ENCODE measurements around the gene CCN5.

Gene CCN5

DNA sequence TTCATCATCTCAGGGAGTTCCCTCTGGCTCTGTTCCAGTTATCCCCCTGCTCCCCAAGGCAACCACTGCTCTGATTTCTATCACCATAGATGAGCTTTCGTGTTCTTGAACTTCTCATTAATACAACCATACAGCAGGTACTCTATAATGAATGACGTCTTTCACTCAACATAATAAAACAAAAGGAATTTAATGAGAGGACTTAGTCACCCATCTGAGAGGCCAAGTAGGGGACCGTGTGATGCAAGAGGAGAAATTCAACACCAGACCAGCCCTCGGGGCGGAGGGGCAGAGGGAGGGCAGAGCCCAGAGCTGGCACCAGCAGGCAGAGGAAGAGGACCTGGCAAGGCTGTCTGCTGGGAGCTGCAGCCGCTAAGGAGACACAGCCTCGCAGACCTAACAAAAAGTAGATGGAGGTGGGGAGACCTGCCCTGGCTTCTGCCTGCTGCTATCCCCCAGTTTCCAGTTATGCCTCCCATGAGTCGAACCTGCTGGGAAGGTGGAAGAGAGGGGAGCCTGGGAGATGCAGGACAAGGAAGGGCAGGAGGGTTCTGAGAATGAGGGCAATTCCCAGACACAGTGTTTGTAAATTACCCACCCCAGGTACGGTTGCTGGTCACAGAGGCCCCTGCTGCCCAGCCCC, 13.8 kb downstream of the CCN5 start (continued):
- TF ChIP-seq HOXA7 (CRISPR knock-in tag; IDR thresholded peaks at IDR 0.05; ENCODE audit: borderline replicate concordance) = no peak
- peak; percentile 23; the same call in 1 of the 2 replicates for TF ChIP-seq GLI2 (tag by site-specific recombination; IDR thresholded peaks at IDR 0.05; ENCODE audit: borderline replicate concordance, low read depth)
- no peak for TF ChIP-seq ZNF571 (tag by site-specific recombination; IDR thresholded peaks at IDR 0.05)
- no peak for TF ChIP-seq ZNF747 (tag by site-specific recombination; IDR thresholded peaks at IDR 0.05)
- TF ChIP-seq ZNF76 (tag by site-specific recombination; IDR thresholded peaks at IDR 0.05; ENCODE audit: borderline replicate concordance, low read depth) = peak; percentile 36; the same call in 1 of the 2 replicates
- TF ChIP-seq, protein P1, sequence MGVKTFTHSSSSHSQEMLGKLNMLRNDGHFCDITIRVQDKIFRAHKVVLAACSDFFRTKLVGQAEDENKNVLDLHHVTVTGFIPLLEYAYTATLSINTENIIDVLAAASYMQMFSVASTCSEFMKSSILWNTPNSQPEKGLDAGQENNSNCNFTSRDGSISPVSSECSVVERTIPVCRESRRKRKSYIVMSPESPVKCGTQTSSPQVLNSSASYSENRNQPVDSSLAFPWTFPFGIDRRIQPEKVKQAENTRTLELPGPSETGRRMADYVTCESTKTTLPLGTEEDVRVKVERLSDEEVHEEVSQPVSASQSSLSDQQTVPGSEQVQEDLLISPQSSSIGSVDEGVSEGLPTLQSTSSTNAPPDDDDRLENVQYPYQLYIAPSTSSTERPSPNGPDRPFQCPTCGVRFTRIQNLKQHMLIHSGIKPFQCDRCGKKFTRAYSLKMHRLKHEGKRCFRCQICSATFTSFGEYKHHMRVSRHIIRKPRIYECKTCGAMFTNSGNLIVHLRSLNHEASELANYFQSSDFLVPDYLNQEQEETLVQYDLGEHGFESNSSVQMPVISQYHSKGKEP (tag by site-specific recombination; IDR thresholded peaks at IDR 0.05) = 0 out of 2 replicates have a peak, but pooled peaks have one; percentile 28
- no peak for TF ChIP-seq ZNF221 (tag by site-specific recombination; IDR thresholded peaks at IDR 0.05; ENCODE audit: borderline replicate concordance)
- peak; percentile 50; the same call in 1 of the 2 replicates for TF ChIP-seq GFI1B (tag by site-specific recombination; IDR thresholded peaks at IDR 0.05)
- TF ChIP-seq ZNF350 (tag by site-specific recombination; IDR thresholded peaks at IDR 0.05) = no peak
- TF ChIP-seq ZNF624 (tag by site-specific recombination; IDR thresholded peaks at IDR 0.05) = no peak
- 0 out of 2 replicates have a peak, but pooled peaks have one; percentile 39 for TF ChIP-seq ZFP37 (tag by site-specific recombination; IDR thresholded peaks at IDR 0.05)
- TF ChIP-seq, protein P2, sequence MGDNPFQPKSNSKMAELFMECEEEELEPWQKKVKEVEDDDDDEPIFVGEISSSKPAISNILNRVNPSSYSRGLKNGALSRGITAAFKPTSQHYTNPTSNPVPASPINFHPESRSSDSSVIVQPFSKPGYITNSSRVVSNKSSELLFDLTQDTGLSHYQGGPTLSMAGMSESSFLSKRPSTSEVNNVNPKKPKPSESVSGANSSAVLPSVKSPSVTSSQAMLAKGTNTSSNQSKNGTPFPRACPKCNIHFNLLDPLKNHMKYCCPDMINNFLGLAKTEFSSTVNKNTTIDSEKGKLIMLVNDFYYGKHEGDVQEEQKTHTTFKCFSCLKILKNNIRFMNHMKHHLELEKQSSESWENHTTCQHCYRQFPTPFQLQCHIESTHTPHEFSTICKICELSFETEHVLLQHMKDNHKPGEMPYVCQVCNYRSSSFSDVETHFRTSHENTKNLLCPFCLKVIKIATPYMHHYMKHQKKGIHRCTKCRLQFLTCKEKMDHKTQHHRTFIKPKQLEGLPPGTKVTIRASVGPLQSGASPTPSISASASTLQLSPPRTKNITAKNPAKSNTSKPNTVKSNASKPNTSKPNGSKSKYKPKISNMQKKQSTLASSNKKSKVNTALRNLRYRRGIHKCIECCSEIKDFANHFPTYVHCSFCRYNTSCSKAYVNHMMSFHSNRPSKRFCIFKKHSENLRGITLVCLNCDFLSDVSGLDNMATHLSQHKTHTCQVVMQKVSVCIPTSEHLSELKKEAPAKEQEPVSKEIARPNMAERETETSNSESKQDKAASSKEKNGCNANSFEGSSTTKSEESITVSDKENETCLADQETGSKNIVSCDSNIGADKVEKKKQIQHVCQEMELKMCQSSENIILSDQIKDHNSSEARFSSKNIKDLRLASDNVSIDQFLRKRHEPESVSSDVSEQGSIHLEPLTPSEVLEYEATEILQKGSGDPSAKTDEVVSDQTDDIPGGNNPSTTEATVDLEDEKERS (tag by site-specific recombination; IDR thresholded peaks at IDR 0.05) = no peak
- no peak for TF ChIP-seq ZNF211 (tag by site-specific recombination; IDR thresholded peaks at IDR 0.05; ENCODE audit: low read depth)
- TF ChIP-seq, protein P3, sequence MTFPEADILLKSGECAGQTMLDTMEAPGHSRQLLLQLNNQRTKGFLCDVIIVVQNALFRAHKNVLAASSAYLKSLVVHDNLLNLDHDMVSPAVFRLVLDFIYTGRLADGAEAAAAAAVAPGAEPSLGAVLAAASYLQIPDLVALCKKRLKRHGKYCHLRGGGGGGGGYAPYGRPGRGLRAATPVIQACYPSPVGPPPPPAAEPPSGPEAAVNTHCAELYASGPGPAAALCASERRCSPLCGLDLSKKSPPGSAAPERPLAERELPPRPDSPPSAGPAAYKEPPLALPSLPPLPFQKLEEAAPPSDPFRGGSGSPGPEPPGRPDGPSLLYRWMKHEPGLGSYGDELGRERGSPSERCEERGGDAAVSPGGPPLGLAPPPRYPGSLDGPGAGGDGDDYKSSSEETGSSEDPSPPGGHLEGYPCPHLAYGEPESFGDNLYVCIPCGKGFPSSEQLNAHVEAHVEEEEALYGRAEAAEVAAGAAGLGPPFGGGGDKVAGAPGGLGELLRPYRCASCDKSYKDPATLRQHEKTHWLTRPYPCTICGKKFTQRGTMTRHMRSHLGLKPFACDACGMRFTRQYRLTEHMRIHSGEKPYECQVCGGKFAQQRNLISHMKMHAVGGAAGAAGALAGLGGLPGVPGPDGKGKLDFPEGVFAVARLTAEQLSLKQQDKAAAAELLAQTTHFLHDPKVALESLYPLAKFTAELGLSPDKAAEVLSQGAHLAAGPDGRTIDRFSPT (tag by site-specific recombination; IDR thresholded peaks at IDR 0.05) = peak; percentile 100
- no peak for TF ChIP-seq ZBTB20 (tag by site-specific recombination; IDR thresholded peaks at IDR 0.05)
- peak; percentile 98 for TF ChIP-seq ZBTB17 (tag by site-specific recombination; IDR thresholded peaks at IDR 0.05)
- TF ChIP-seq, protein P4, sequence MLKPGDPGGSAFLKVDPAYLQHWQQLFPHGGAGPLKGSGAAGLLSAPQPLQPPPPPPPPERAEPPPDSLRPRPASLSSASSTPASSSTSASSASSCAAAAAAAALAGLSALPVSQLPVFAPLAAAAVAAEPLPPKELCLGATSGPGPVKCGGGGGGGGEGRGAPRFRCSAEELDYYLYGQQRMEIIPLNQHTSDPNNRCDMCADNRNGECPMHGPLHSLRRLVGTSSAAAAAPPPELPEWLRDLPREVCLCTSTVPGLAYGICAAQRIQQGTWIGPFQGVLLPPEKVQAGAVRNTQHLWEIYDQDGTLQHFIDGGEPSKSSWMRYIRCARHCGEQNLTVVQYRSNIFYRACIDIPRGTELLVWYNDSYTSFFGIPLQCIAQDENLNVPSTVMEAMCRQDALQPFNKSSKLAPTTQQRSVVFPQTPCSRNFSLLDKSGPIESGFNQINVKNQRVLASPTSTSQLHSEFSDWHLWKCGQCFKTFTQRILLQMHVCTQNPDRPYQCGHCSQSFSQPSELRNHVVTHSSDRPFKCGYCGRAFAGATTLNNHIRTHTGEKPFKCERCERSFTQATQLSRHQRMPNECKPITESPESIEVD (tag by site-specific recombination; IDR thresholded peaks at IDR 0.05) = peak; percentile 88
- TF ChIP-seq KLF7 (tag by site-specific recombination; IDR thresholded peaks at IDR 0.05; ENCODE audit: borderline replicate concordance) = 0 out of 2 replicates have a peak, but pooled peaks have one; percentile 46
- no peak for TF ChIP-seq ZNF473 (tag by site-specific recombination; IDR thresholded peaks at IDR 0.05)
- no peak for TF ChIP-seq ZNF544 (tag by site-specific recombination; IDR thresholded peaks at IDR 0.05)
- no peak for TF ChIP-seq YY1 (tag by site-specific recombination; IDR thresholded peaks at IDR 0.05)
- TF ChIP-seq KLF10 (tag by site-specific recombination; IDR thresholded peaks at IDR 0.05) = peak; percentile 92
- TF ChIP-seq ZNF416 (tag by site-specific recombination; IDR thresholded peaks at IDR 0.05) = no peak
- TF ChIP-seq ZNF174 (tag by site-specific recombination; IDR thresholded peaks at IDR 0.05) = no peak
- TF ChIP-seq, protein P5, sequence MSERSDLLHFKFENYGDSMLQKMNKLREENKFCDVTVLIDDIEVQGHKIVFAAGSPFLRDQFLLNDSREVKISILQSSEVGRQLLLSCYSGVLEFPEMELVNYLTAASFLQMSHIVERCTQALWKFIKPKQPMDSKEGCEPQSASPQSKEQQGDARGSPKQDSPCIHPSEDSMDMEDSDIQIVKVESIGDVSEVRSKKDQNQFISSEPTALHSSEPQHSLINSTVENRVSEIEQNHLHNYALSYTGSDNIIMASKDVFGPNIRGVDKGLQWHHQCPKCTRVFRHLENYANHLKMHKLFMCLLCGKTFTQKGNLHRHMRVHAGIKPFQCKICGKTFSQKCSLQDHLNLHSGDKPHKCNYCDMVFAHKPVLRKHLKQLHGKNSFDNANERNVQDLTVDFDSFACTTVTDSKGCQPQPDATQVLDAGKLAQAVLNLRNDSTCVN (tag by site-specific recombination; optimal IDR thresholded peaks at IDR 0.05) = no peak
- TF ChIP-seq, protein P6, sequence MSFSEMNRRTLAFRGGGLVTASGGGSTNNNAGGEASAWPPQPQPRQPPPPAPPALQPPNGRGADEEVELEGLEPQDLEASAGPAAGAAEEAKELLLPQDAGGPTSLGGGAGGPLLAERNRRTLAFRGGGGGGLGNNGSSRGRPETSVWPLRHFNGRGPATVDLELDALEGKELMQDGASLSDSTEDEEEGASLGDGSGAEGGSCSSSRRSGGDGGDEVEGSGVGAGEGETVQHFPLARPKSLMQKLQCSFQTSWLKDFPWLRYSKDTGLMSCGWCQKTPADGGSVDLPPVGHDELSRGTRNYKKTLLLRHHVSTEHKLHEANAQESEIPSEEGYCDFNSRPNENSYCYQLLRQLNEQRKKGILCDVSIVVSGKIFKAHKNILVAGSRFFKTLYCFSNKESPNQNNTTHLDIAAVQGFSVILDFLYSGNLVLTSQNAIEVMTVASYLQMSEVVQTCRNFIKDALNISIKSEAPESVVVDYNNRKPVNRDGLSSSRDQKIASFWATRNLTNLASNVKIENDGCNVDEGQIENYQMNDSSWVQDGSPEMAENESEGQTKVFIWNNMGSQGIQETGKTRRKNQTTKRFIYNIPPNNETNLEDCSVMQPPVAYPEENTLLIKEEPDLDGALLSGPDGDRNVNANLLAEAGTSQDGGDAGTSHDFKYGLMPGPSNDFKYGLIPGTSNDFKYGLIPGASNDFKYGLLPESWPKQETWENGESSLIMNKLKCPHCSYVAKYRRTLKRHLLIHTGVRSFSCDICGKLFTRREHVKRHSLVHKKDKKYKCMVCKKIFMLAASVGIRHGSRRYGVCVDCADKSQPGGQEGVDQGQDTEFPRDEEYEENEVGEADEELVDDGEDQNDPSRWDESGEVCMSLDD (tag by site-specific recombination; IDR thresholded peaks at IDR 0.05) = peak; percentile 74; the same call in 1 of the 2 replicates
